NCI-H1436 (cell line): ENCODE data around the gene AQP10.
"Not testable (repeated sequence)": the region's sequence is repeated elsewhere in the genome, so short reads cannot be mapped to it uniquely, and the experiment has no call there.

ENCODE experiments used
- DNase-seq: peaks from one replicate; lab custom pipeline; 2025; lab: John Stamatoyannopoulos, UW

Gene AQP10

DNA sequence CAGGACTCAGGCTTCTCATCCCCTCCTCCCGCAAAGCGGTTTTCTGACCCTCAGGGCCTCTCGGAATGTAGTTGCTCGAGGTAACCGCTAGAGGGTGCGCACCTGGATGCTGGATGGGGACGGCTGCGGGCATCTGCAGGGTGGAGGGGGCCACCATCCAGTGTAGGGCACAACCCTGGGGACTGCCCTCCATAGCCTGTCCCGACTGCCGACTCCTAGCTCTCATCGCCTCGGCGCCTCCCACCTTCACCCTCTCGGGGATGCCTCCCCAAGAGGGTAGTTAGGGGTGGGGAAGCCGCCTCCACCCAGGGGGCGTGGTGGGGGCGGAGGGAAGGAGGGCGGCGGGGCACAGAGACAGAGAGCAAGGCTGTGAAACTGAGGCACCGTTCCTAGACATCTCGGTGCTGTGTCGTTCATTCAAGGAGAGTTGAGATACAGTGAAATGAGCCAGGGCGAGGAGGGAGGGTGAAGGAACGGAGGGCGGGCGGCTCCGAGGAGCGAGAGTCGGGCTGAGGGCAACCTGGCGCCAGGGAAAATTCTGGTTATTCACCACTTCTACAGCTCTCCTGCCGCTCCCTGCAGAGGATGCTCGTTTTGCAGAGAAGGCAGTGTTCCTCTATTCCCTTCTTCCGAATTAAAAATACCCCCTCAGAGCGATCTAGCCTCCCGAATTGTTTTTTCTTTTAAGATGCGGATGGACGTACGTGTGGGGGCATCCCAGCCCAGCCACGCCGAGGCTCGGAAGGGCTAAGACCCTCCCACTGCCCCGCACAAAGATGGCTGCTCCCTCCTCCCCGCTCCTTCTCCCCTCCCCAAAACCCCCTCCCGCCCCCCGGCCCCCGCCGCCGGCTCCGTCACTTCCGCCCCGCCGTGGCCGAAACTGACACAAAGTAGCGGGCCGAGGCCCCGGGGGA lies 4.0 kb downstream of the AQP10 start, which contains the start of gene ATP8B2:
Gene ATP8B2, plus strand, starts transcription at position 857 of the 914 bp plus-strand sequence. CDS start 2,617 bp downstream, outside the sequence.
- peak; percentile 82 for DNase-seq

DNA sequence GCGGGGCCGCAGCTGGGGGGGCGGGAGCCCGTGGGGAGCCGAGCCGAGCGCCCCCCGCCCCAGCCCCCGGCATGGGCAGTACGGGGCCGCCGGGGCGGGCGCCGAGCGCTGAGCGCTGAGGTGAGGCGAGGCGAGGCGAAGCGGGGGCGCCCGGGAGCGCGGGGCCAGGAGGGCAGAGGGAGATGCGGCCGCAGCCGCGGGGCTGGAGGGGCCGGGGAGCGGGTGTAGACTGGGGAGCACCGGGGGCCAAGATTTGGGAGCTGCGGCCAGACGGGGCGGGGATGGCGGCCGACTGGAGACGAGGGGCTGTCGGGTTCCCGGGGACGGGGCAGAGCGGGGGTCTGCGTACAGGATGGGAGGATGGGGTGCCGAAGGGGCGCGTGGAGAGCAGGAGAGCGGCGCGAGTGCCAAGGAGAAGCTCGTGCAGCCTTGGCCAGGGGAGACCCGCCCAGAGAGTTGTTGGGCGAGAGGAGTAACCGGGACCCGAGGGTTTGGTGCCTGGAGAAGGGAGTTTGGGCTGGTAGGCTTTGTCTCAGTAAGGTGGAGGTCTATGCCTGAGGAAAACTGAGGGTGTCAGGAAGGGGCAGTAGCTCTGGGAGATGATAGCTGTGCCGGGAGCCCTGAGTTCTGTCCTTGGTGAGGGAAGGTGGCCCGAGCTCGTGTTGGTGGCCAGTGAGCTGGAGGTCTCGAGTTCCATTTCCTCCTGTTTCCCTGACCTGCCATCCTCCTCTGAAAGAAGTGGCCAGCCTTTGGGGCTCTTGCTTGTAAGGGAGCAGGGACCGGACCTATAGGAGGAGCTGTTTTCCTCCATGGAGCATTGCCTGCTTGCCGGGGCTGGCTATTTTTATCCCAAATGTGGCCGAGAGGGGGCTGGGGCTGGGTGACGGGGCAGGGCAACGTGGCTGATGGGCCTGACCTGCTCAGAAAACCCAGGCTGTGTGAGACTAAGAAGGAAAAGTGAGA lies 5.0 kb downstream of the AQP10 start:
- DNase-seq: peak; percentile 29

DNA sequence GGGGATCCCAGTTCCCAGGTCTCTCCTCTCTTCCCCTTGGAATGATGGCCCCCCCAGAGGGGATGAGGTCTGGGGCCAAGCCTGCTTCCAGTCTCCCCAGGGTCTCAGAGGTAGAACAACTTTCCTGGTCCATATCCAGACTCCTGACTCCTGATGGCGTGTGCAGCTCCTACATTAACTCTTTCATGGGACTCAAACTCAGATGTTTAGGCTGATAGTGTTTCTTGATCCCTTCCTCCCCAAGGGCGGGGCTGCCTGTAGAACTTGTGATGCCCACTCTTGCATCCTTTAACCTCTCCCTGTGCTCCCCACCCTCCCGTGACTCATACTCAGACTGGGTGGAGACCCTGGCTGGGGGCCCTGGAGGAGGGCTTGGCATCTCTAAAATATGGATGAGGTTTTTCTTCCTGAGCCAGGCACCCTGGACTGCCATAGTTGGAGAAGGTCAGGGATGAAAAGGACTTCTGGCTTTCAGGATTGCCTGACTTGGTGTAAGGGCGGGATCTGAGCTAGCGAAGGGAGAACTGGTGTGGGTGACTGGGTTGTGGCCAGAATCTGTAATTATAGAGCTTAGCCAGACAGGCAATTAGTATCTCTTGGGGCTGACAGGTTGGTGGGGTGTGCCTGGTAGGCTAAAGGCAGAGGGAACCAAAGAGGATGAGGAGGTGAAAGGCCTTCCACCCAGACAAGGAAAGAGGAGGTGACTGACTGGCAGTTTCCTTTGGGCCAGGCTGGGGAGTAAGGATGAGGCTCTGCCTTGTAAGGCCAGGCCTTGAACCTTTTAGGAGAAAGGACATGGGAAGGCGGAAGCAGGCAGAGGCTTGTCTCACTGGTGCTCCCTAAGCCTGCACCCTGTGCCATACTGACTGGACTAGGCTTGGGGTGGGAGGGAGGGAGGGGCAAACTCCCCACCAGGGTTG lies 5.9 kb downstream of the AQP10 start:
- DNase-seq: no peak

DNA sequence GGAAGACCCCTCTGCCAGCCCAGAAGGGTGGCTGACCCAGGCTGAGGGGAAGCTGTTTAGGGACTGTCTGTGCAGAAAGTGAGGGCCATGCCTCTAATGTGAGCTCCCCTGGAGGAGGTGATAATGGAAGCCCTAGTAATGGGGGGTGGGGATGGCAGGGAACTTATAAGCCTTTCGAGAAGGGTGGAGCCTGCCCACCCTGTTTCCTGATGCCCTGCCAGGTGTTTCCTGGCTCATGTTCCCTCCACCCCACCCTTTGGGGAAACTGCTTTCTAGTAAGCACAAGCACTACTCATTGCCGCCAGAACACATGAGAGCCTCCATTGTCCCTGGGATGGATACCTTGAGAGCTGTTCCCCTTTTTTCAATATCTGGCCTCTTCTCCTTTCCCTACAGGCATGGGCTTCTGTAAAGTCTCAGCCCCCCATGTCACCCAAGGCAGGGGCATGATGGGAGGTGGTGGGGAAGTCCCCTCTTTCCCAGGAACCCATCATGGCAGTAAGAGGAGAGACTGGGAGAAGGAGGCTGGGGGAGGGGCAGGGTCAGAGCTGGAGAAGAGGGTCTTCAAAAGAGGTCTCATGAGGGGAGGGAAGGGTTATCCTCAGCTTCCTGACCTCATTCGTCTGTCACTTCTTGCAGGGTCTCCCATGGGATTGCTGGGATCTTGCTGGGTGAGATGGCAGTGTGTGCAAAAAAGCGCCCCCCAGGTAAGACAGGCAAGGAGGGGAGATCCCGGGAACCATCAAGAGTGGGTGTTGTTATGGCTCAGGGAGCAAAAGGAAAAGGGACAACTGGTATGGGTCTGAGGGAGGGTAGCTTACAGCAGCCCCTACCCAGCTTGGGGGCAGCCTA lies 6.8 kb downstream of the AQP10 start:
- peak; percentile 53 for DNase-seq

DNA sequence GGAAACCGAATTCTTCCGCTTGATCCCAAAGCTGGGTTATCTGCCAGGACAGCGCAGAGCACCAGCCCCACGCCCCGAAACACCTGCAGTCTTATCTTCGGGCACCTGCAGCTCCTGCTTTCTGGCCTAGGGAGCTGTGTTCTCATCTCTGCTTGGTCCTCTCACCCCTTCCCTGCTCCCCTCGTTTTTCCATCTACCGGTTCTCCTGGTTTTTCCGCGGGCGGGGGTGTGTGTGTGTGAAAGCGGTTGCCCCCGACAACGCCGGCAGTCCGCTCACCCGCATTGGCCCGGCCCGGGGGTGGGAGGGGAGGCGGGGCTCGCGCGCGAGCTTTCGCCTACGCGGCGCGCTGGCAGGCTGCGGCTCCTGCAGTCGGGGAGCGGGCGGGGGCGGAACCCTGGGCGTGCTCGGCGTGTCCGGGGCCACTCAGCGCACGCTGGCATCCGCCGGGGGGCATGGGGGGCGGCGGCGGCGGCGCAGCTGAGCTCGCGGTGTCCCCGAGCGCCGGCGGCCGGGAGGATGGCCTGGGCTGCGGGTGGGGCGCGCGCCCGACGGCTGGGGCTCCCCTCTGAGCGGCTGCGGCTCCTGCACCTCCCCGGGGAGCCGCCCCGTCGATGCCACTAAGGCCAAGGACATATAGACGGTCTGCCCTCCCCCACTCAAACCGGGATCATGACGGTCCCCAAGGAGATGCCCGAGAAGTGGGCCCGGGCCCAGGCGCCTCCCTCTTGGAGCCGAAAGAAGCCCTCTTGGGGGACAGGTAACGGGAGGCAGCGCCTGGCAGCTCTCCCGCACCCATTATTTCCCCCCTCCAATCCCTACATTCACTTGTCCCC lies 7.6 kb downstream of the AQP10 start:
- DNase-seq: peak; percentile 71

DNA sequence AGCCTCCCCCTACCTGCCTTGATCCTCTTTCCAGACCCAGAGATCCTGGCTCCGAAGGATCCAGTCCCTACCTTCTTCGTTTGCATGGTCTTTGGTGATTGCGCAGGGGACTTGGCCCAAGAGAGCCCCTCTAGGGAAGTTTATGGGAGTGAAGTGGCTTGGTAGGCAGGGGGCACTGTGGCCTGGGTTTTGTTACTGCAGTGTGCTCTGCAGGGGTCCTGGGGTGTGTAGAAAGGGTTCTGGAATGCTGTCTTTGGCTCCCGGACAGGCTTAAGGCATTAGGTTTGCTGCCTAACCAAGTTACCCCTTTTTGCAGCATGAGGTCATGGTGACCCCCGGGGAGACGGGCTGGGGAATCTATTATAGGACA lies 8.2 kb downstream of the AQP10 start:
- no peak for DNase-seq

DNA sequence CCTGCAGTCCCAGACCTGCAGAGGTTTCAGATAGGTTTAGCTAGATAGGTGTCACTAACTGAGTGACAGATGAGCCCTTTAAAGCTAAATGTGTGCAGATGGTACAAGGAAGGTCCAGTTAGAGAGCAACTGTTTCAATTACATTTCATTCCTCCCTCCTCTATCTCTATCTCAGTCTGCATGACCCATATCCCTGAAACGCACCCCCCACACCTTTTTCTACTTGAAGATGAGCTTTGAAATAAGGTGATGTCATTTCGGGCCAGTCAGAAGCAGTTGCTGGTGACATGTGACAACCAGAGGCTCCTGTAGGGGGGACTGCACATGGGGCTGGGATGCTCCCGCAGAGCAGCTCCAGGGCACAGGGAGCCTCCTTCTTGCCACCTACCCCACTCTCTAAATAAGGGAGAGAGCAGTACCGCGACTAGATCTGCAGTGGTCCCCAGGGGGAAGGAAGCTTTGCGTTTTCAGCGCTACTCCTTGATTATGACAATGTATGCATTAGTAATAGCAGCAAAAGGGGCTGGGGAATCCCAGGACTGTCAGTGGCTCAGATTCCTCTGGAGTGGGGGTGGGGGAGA lies 8.7 kb downstream of the AQP10 start:
- DNase-seq: peak; percentile 6

DNA sequence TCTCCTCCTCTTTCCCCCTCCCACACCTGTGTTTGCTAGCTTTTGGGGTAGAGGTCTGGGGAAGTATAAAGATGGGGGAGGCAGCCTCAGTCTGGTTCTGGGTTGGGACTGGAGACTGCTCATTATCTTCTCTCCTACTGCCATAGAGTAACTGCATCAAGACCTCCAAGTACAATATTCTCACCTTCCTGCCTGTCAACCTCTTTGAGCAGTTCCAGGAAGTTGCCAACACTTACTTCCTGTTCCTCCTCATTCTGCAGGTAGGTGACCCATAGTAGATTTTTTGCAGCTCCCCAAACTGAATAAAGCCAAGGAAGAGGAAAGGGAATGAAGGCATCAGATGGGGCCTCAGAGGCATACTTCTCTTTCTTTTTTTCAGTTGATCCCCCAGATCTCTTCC lies 9.8 kb downstream of the AQP10 start:
- no peak for DNase-seq

DNA sequence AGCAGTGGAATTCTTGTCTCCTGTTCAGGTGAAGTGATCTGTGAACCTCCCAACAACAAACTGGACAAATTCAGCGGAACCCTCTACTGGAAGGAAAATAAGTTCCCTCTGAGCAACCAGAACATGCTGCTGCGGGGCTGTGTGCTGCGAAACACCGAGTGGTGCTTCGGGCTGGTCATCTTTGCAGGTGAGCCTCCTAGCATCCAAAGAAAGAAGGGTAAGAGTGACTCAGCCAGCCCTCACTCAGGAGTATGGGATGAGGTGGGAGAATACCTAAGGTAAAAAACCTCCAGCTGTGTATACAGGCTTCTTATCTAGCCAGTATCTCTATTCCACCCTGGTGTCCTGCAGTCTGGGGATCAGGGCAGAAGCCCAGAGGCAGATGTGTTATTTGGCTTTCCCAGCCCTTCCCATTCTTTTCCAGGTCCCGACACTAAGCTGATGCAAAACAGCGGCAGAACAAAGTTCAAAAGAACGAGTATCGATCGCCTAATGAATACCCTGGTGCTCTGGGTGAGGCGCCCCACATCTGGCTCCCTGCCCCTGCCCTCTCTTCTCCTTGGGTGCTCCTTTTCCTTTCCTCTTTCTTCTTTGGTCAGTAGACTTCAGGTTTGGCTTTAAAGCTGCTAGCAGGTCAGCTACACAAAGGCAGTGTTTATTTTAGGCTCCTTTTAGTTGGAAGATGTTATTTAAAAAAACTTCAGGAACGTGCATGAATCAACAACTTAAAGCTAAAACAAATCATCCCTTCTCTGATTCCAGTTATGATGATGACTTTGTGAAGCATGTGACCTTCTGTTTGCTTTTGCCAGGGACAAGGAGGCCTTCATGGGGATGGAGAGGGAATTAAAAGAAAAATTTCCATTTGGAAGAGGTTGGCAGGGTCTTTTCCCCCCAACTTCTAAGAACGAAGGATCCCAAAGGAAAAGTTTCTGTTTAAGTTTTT lies 13.5 kb downstream of the AQP10 start:
- no peak for DNase-seq

DNA sequence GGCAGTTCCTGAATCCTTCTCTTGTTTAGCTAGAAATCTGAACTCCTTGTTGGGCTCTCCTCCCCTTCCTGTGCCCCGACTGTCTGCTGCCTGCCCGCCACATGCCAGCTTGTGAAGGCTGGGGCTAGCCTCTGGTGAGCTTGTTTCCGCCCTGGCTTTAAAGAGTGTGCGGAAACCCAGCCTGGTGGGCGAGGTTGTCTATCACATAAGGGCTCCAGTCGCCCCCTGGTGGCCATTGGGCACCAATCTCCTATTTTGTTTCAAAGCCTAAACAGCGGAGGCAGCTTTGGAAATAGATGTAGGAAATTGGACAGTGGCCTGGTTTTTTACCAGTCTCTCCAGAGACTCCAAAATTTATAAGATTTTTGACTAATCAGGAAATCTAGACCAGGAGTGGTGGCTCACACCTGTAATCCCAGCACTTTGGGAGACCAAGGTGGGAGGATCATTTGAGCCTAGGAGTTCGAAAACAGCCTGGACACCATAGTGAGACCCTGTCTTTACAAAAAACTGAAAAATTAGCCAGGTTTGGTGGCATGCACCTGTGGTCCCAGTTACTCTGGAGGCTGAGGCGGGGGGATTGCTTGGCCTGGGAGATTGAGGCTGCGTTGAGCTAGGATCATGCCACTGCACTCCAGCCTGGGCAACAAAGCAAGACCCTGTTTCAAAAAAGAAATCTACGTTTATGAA lies 14.3 kb downstream of the AQP10 start:
- peak; percentile 78 for DNase-seq

DNA sequence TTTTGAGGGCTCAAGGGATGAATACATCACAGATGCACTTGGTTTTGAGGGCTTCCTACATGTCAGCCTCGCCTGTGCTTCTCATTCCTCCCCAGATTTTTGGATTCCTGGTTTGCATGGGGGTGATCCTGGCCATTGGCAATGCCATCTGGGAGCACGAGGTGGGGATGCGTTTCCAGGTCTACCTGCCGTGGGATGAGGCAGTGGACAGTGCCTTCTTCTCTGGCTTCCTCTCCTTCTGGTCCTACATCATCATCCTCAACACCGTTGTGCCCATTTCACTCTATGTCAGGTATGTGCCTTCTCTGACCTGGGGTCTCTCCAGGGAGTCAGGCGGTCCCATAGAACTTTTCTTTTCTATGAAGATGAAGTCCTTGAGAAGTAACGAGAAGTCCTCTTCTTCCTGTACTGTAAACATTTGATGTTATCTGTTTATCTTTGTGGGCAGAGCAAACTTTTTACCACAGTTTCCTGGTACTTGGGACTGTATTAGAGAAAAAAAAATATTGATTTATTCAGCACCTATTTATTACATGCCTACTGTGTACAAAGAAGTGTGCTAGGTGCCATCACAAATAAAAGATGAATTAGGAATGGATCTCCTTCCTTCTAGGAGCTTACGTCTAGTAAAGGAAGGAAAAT lies 16.5 kb downstream of the AQP10 start:
- DNase-seq: no peak

DNA sequence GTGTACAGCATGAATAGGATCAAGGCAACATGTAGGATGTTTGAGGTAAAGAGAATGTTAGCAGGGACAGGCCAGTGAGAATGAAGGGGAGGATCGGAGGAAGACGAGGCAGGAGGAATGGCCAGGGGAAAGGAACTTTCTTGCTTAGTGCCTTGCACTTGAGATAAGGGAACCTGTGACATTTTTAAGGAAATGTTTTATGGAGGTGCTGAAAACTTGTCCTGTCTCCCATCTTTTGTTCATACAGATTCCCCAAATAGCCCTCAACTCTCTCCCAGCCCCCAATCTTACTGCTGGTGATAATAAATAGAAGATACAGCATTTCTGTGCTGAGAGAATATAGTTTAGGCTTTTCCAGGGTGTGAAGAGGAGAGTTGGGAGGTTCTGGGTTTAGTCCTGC lies 18.0 kb downstream of the AQP10 start:
- DNase-seq: no peak

DNA sequence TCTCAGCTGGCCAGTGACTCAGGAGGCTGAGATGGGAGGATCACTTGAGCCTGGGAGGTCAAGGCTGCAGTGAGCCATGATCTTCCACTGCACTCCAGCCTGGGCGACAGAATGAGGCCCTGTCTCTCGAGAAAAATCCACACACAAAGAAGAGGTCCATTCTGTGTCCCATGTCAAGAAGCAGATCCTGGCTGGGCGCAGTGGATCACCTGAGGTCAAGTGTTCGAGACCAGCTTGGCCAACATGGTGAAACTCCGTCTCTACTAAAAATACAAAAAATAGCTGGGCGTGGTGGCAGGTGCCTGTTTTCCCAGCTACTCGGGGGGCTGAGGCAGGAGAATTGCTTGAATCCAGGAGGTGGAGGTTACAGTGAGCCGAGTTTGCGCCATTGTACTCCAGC lies 20.5 kb downstream of the AQP10 start:
- not testable (repeated sequence) for DNase-seq

DNA sequence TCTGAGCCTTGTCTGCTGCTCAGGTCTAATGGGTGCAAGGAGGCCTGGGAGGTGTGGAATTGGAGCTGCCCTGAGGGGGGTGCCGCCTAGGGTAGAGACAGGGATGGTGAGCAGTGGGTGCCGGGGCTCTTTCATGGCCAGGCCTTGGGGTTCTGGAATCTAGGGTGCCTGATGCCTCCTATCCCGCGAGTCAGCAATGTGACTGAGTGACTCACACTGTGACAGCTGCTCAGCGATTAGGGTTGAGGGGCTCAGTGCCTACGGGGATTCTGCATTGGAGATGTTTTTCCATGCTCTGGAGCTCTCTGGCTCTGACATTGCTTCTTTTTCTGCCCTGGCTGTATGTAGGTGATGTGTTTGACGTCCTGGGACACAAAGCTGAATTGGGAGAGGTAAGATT lies 21.2 kb downstream of the AQP10 start:
- DNase-seq: no peak

DNA sequence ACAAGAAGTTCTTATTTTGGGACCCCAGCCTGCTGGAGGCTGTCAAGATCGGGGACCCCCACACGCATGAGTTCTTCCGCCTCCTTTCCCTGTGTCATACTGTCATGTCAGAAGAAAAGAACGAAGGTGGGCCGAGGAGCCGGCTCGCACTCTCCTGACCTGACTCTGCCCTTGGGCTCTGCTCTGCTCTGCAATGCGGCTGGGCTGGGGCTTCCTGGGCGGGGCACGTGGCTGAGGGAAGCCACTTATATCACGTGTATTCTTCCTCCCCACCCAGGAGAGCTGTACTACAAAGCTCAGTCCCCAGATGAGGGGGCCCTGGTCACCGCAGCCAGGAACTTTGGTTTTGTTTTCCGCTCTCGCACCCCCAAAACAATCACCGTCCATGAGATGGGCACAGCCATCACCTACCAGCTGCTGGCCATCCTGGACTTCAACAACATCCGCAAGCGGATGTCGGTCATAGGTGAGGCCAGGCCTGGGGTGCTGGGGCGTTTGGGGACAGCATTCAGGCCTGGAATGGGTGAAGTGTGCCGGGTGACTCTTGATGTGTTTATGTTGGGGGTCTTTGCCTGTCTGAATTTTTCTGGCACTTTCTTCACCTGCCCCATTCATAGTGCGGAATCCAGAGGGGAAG lies 22.1 kb downstream of the AQP10 start:
- DNase-seq: no peak

DNA sequence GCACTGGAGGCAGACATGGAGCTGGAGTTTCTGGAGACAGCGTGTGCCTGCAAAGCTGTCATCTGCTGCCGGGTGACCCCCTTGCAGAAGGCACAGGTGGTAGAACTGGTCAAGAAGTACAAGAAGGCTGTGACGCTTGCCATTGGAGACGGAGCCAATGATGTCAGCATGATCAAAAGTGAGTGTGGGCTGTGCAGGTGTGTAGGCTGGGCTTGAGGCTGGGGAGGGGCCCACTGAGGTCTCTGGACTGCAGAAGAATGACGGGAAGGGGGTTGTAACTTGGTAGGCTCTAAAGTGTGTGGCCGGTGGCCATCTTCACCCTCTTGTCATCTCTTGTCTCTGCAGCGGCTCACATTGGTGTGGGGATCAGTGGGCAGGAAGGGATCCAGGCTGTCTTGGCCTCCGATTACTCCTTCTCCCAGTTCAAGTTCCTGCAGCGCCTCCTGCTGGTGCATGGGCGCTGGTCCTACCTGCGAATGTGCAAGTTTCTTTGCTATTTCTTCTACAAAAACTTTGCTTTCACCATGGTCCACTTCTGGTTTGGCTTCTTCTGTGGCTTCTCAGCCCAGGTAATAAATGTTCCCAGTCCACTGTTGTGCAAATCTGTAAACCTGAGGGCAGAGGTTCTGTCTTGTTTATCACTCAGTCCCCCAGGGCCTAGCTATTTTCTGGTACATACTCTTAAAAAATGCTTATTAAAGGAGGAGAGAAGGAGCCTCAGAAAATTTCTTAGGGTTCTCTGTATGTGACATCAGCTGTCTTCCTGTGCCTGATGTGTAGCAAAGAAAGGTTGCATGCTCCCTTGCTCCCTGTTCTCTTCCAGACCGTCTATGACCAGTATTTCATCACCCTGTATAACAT lies 24.3 kb downstream of the AQP10 start:
- no peak for DNase-seq
